ENCODE results near the gene TMEM87A. TPM values are rescaled to one million over a fixed set of nuclear protein-coding genes. Genes with fewer than 3 reads are reported as not detected.

Gene TMEM87A
- total RNA-seq, 1 experiment from 2014 or later, result 31.2 TPM

GRCh38 chr15:42203891-42204290 is 69.3 kb downstream of the TMEM87A start:
- intact Hi-C loops (cut with micrococcal nuclease; ENCODE audit: unreplicated experiment), result no loop called here
- CTCF ChIA-PET, result no interaction called here
- no peak overlapping the region for H3K4me3 Mint-ChIP-seq (ENCODE audit: low read depth, unreplicated experiment)

GRCh38 chr15:42202653-42203052 is 70.6 kb downstream of the TMEM87A start:
- Mint-ChIP-seq H3K36me3 (ENCODE audit: insufficient read depth, unreplicated experiment) (peaks cover 3% of the 10 kb centered on the region), H3K4me3 (ENCODE audit: low read depth, unreplicated experiment) (no peak overlapping the region), H3K27me3 (ENCODE audit: unreplicated experiment) (no peaks in the 10 kb centered on the region), H3K4me1 (ENCODE audit: low read depth, unreplicated experiment) (peaks cover 16% of the 10 kb centered on the region), H3K9me3 (ENCODE audit: low read depth, unreplicated experiment) (no peaks in the 10 kb centered on the region), H3K27ac (ENCODE audit: unreplicated experiment) (no peak overlapping the region)
- DNase-seq, result no peak
- no peak for TF ChIP-seq CTCF (IDR thresholded peaks at IDR 0.05; ENCODE audit: unreplicated experiment)
- intact Hi-C loops (cut with micrococcal nuclease; ENCODE audit: unreplicated experiment), result no loop called here
- CTCF ChIA-PET, result no interaction called here
- BruUV-seq (replicated peaks), result no TSS peak

More at GRCh38 chr15:42203891-42204290, 69.3 kb downstream of the TMEM87A start:
- Mint-ChIP-seq H3K36me3 (ENCODE audit: insufficient read depth, unreplicated experiment) (peaks cover 11% of the 10 kb centered on the region), H3K4me1 (ENCODE audit: low read depth, unreplicated experiment) (peaks cover 16% of the 10 kb centered on the region), H3K27ac (ENCODE audit: unreplicated experiment) (no peak overlapping the region), H3K27me3 (ENCODE audit: unreplicated experiment) (no peaks in the 10 kb centered on the region), H3K9me3 (ENCODE audit: low read depth, unreplicated experiment) (no peaks in the 10 kb centered on the region)
- DNase-seq, result no peak
- TF ChIP-seq CTCF (IDR thresholded peaks at IDR 0.05; ENCODE audit: unreplicated experiment), result no peak
- no TSS peak for BruUV-seq (replicated peaks)

DNA sequence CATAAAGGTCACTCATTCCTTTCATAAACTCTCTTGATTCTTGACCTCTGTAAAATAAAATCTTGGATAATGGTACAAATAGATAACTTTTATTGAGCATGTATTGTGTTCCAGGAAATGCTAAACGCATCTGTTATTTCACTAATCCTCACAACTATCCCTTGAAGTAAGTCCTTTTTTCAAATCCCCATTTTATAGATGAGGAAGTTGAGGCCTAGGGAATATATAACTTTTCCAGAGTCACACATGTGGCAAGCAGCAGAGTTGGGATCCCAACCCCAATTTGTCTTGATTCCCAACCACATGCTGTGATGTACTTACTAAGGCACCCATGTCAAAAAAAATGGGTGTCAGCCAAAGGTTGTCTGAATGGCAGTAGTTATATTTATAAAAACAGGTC is 71.4 kb downstream of the TMEM87A start:
- Mint-ChIP-seq H3K9me3 (ENCODE audit: low read depth, unreplicated experiment) (no peaks in the 10 kb centered on the region), H3K4me3 (ENCODE audit: low read depth, unreplicated experiment) (no peak overlapping the region), H3K27me3 (ENCODE audit: unreplicated experiment) (no peaks in the 10 kb centered on the region), H3K4me1 (ENCODE audit: low read depth, unreplicated experiment) (peaks cover 16% of the 10 kb centered on the region), H3K36me3 (ENCODE audit: insufficient read depth, unreplicated experiment) (no peaks in the 10 kb centered on the region), H3K27ac (ENCODE audit: unreplicated experiment) (no peak overlapping the region)
- no TSS peak for BruUV-seq (replicated peaks)
- intact Hi-C loops (cut with micrococcal nuclease; ENCODE audit: unreplicated experiment), result no loop called here
- CTCF ChIA-PET, result no interaction called here
- TF ChIP-seq CTCF (IDR thresholded peaks at IDR 0.05; ENCODE audit: unreplicated experiment), result no peak
- no peak for DNase-seq

GRCh38 chr15:42199126-42199525 is 74.1 kb downstream of the TMEM87A start:
- TF ChIP-seq CTCF (IDR thresholded peaks at IDR 0.05; ENCODE audit: unreplicated experiment), result no peak
- Mint-ChIP-seq H3K9me3 (ENCODE audit: low read depth, unreplicated experiment) (no peaks in the 10 kb centered on the region), H3K36me3 (ENCODE audit: insufficient read depth, unreplicated experiment) (no peaks in the 10 kb centered on the region), H3K27me3 (ENCODE audit: unreplicated experiment) (no peaks in the 10 kb centered on the region), H3K4me3 (ENCODE audit: low read depth, unreplicated experiment) (no peak overlapping the region), H3K4me1 (ENCODE audit: low read depth, unreplicated experiment) (no peaks in the 10 kb centered on the region), H3K27ac (ENCODE audit: unreplicated experiment) (no peak overlapping the region)
- DNase-seq, result no peak
- CTCF ChIA-PET, result no interaction called here
- intact Hi-C loops (cut with micrococcal nuclease; ENCODE audit: unreplicated experiment), result no loop called here
- no TSS peak for BruUV-seq (replicated peaks)

Measured in Calu3 (cell line).